ENCODE measurements around the gene PRRT3. TPM values are rescaled to one million over a fixed set of nuclear protein-coding genes. Genes with fewer than 3 reads are reported as not detected.

Gene PRRT3
- total and polyA plus RNA-seq, 2 of the 8 experiments (the other 6 are each of a cell fraction or from before 2014, with no cell fraction given): 9.0 to 9.2 TPM

DNA sequence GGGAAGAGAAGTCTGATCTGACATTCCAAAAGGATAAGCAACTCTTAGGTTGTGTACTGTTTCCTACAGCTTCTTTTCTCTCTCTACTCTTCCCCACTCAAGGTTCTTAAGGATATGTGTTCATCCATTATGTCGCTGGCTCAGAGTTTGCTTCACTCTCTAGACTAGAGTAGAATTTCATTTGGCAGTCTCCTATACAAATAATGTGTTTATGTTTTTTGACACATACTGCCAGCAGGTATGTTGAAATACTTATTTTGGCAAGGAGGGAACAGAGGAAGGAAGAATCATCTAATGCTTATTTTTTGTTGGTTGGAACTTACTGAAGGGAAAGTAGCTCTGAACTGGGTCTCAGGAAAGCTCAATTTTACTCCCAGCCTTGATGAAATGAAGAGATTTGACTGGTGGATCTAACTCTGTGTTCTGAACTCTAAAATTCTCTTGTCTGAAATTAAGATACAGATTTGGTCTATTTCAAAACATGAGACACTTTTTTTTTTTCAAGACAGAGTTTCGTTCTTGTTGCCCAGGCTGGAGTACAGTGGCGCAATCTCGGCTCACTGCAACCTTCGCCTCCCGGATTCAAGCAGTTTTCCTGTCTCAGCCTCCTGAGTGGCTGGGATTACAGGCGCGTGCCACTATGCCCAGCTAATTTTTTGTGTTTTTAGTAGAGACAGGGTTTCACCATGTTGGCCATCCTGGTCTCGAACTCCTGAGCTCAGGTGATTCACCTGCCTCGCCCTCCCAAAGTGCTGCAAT, 42.1 kb upstream of the PRRT3 start:
- Histone ChIP-seq H3K4me2 (ENCODE audit: insufficient read depth in 1 of 2, low read depth in 2 of 2, low read length in 2 of 2) (no peak overlapping the region), H3K23ac (ENCODE audit: insufficient read length) (no peak overlapping the region), H3K4me1 (replicated peaks in 1 of 4; ENCODE audit: control insufficient read depth in 3 of 4, insufficient read depth in 4 of 4, low read length in 3 of 4) (no peaks in the 10 kb centered on the region), H3K27ac (ENCODE audit: low read depth, low read length) (no peak overlapping the region), H3K4ac (replicated peaks; ENCODE audit: insufficient read length, low read depth, low read length) (no peak overlapping the region), H3K18ac (ENCODE audit: extremely low read depth, low read length) (no peak overlapping the region), H3K9ac (replicated peaks in 1 of 4; ENCODE audit: extremely low read depth in 1 of 4, low read depth in 3 of 4, low read length in 3 of 4) (no peak overlapping the region), H2AK5ac (ENCODE audit: low read depth, low read length) (no peak overlapping the region), H3K36me3 (ENCODE audit: control insufficient read depth in 2 of 4, insufficient read depth in 4 of 4, low read length in 3 of 4) (peaks cover 0 to 21% (median 7%) of the 10 kb centered on the region in 4 experiments; a peak in 5 of 8 replicates), H2BK5ac (ENCODE audit: low read depth, low read length) (no peak overlapping the region), H3K14ac (ENCODE audit: insufficient read length) (no peak overlapping the region), H2BK12ac (ENCODE audit: low read depth, low read length) (no peak overlapping the region), H3K23me2 (ENCODE audit: low read depth, low read length) (no peaks in the 10 kb centered on the region), H2BK15ac (ENCODE audit: low read length) (no peak overlapping the region), H3K9me3 (ENCODE audit: insufficient read depth in 2 of 2, low read depth in 1 of 2, low read length in 1 of 2) (no peaks in the 10 kb centered on the region), H3K4me3 (ENCODE audit: extremely low read depth in 1 of 4, insufficient read depth in 2 of 4, low read depth in 3 of 4, low read length in 4 of 4) (no peak overlapping the region), H3K56ac (replicated peaks; ENCODE audit: insufficient read length, low read depth, low read length) (no peak overlapping the region), H3K27me3 (replicated peaks in 1 of 4; ENCODE audit: control insufficient read depth in 3 of 4, extremely low read depth in 1 of 4, insufficient read depth in 3 of 4, low read length in 3 of 4) (no peaks in the 10 kb centered on the region), H4K5ac (ENCODE audit: insufficient read length, low read depth, low read length) (no peak overlapping the region), H4K91ac (replicated peaks; ENCODE audit: insufficient read length, low read length) (no peak overlapping the region), H4K20me1 (replicated peaks in 1 of 2; ENCODE audit: control insufficient read depth in 1 of 2, insufficient read depth in 2 of 2, low read length in 2 of 2) (peaks cover 0 to 2% of the 10 kb centered on the region in 2 experiments), H4K8ac (ENCODE audit: extremely low read depth, insufficient read depth, low read length) (no peak overlapping the region), H3K79me2 (ENCODE audit: control insufficient read depth in 1 of 2, insufficient read depth in 2 of 2, low read length in 2 of 2) (peaks cover 0 to 59% of the 10 kb centered on the region in 2 experiments; a peak in 2 of 4 replicates), H3K79me1 (ENCODE audit: low read depth, low read length) (0 out of 2 replicates have a peak, but pooled peaks cover 3% of the 10 kb centered on the region), H2BK20ac (ENCODE audit: low read length) (no peak overlapping the region), H2BK120ac (replicated peaks; ENCODE audit: low read depth, low read length) (no peak overlapping the region), H2AFZ (ENCODE audit: low read length) (no peak overlapping the region)
- CTCF ChIA-PET (ENCODE audit: partially characterized antibody): interaction anchor here (0.7 to 3.4 kb wide), 7 partner anchors 9 to 67 kb away, joined by 3 to 21 read pairs (median 3); partner anchors contain the start of gene PRRT3
- POLR2A ChIA-PET (ENCODE audit: partially characterized antibody): interaction anchor here (0.7 to 3.2 kb wide), 3 partner anchors 10 to 60 kb away, joined by 3 to 16 read pairs (median 4); partner anchors contain the start of gene CRELD1
- WGBS, 2 experiments (ENCODE audit: extremely low coverage in 1 of 2, insufficient coverage in 1 of 2, insufficient read length in 1 of 2, insufficient replicate concordance in 2 of 2, low coverage in 1 of 2, low lambda C conversion rate in 2 of 2, missing lambda C conversion rate in 1 of 2): 99% methylated on average over 10 of the region's 10 CpGs; no CpG with 5 or more reads in 1 of the 2 experiments
- TF ChIP-seq BRCA1 (IDR thresholded peaks at IDR 0.05; ENCODE audit: low read depth, low read length) (no peak), TCF12 (IDR thresholded peaks at IDR 0.05; ENCODE audit: low read depth, low read length) (no peak), EP300 (IDR thresholded peaks at IDR 0.05; ENCODE audit: borderline replicate concordance in 1 of 2, low read depth in 2 of 2, low read length in 2 of 2) (no peak), EGR1 (IDR thresholded peaks at IDR 0.05; ENCODE audit: borderline replicate concordance, low read depth, low read length) (no peak), POLR2A (IDR thresholded peaks at IDR 0.05; ENCODE audit: control extremely low read depth in 1 of 2, low read depth in 2 of 2, low read length in 2 of 2) (no peak)
- TF ChIP-seq, protein P1, sequence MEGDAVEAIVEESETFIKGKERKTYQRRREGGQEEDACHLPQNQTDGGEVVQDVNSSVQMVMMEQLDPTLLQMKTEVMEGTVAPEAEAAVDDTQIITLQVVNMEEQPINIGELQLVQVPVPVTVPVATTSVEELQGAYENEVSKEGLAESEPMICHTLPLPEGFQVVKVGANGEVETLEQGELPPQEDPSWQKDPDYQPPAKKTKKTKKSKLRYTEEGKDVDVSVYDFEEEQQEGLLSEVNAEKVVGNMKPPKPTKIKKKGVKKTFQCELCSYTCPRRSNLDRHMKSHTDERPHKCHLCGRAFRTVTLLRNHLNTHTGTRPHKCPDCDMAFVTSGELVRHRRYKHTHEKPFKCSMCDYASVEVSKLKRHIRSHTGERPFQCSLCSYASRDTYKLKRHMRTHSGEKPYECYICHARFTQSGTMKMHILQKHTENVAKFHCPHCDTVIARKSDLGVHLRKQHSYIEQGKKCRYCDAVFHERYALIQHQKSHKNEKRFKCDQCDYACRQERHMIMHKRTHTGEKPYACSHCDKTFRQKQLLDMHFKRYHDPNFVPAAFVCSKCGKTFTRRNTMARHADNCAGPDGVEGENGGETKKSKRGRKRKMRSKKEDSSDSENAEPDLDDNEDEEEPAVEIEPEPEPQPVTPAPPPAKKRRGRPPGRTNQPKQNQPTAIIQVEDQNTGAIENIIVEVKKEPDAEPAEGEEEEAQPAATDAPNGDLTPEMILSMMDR (IDR thresholded peaks at IDR 0.05; ENCODE audit: control extremely low read depth in 1 of 3, insufficient read depth in 1 of 3, low read depth in 1 of 3, low read length in 3 of 3): no peak
- no peak for DNase-seq (ENCODE audit: low read depth in 1 of 2, low spot score in 2 of 2)
- no peak for FAIRE-seq

Measured in H1 (cell line).